HEK293T (cell line): ENCODE data around the gene SH2D3C.

Experiments
- FOXA1 ChIP-seq: fragments of 450-650 bp; IDR thresholded peaks from 2 replicates; pipeline ENCODE4 v1.6.1; 2016; ENCODE audit warnings: mild to moderate bottlenecking
- FOXM1 ChIP-seq: fragments of 450-650 bp; IDR thresholded peaks from 2 replicates; pipeline ENCODE4 v1.6.1; 2017; ENCODE audit warnings: mild to moderate bottlenecking, borderline replicate concordance
- LEF1 ChIP-seq: fragments of 450-650 bp; IDR thresholded peaks from 2 replicates; pipeline ENCODE4 v1.6.1; 2017; ENCODE audit warnings: mild to moderate bottlenecking, borderline replicate concordance
- SP1 ChIP-seq: fragments of 450-650 bp; IDR thresholded peaks from 2 replicates; pipeline ENCODE4 v1.6.1; 2017
- SUZ12 ChIP-seq: fragments of 450-650 bp; IDR thresholded peaks from 2 replicates; pipeline ENCODE4 v1.6.1; 2016; ENCODE audit warnings: mild to moderate bottlenecking
- ZNF384 ChIP-seq: fragments of 450-650 bp; IDR thresholded peaks from 2 replicates; pipeline ENCODE4 v1.6.1; 2016

GRCh38 chr9:127789179-127789578 is 10.7 kb upstream of the SH2D3C start:
- no peak for TF ChIP-seq SUZ12
- TF ChIP-seq SP1 = no peak
- no peak for TF ChIP-seq FOXA1
- no peak for TF ChIP-seq LEF1
- TF ChIP-seq ZNF384 = no peak
- no peak for TF ChIP-seq FOXM1
